B cell (primary cell): ENCODE measurements around the gene C14orf180.

Experiments used
- CTCF ChIP-seq: fragments of 200-600 bp; IDR thresholded peaks from one replicate; pipeline ENCODE4 v1.8.0; 2022; ENCODE audit warnings: antibody characterized with exemption, mild to moderate bottlenecking
- EZH2 ChIP-seq: IDR thresholded peaks from 2 replicates; pipeline ENCODE4 v1.6.1; 2012; ENCODE audit warnings: borderline replicate concordance, low read depth, mild to moderate bottlenecking, moderate library complexity, low read length; ENCODE audit not compliant: insufficient read depth, poor library complexity, severe bottlenecking

- TF ChIP-seq CTCF (no peak), EZH2 (no peak)
Measured at GRCh38 chr14:104547998-104548700, 31.4 kb upstream of the C14orf180 start.
